Inflammatory macrophage treated with lipopolysaccharide for 1 hour (primary cell): ENCODE measurements around the gene FGFR2.
"Not testable (repeated sequence)": the region's sequence is repeated elsewhere in the genome, so short reads cannot be mapped to it uniquely, and the experiment has no call there.

Source experiments
- DNase-seq, 2 donors: peaks; one replicate each; pipeline ENCODE4 v3.0.0-alpha.2; 2020 to 2022

The FGFR2 gene

GRCh38 chr10:121583857-121584256 lies 14.4 kb downstream of the FGFR2 start:
- no peak for DNase-seq

GRCh38 chr10:121583258-121583657 lies 15.0 kb downstream of the FGFR2 start:
- no peak for DNase-seq

- no peak for DNase-seq
Measured at GRCh38 chr10:121580276-121581116, 17.7 kb downstream of the FGFR2 start.

GRCh38 chr10:121579656-121580055 lies 18.6 kb downstream of the FGFR2 start:
- no peak for DNase-seq

- no peak for DNase-seq
Measured at GRCh38 chr10:121578965-121579364, 19.3 kb downstream of the FGFR2 start.

- no peak for DNase-seq
Measured at GRCh38 chr10:121578298-121578697, 19.9 kb downstream of the FGFR2 start.

GRCh38 chr10:121577568-121577967 lies 20.7 kb downstream of the FGFR2 start:
- DNase-seq = no peak

GRCh38 chr10:121576139-121576538 lies 22.1 kb downstream of the FGFR2 start:
- DNase-seq = no peak

GRCh38 chr10:121574519-121575166 lies 23.6 kb downstream of the FGFR2 start:
- no peak for DNase-seq

- DNase-seq = no peak
Measured at GRCh38 chr10:121573538-121573941, 24.7 kb downstream of the FGFR2 start.

- DNase-seq = no peak
Measured at GRCh38 chr10:121572859-121573537, 25.2 kb downstream of the FGFR2 start.

GRCh38 chr10:121570315-121570714 lies 27.9 kb downstream of the FGFR2 start:
- DNase-seq = no peak

GRCh38 chr10:121568275-121568674 lies 30.0 kb downstream of the FGFR2 start:
- no peak for DNase-seq

GRCh38 chr10:121567569-121567968 lies 30.7 kb downstream of the FGFR2 start:
- DNase-seq = no peak

GRCh38 chr10:121566755-121567154 lies 31.5 kb downstream of the FGFR2 start:
- no peak for DNase-seq

- no peak for DNase-seq
Measured at GRCh38 chr10:121559326-121560026, 38.8 kb downstream of the FGFR2 start.

- DNase-seq = no peak
Measured at GRCh38 chr10:121558238-121558637, 40.0 kb downstream of the FGFR2 start.

- DNase-seq = no peak
Measured at GRCh38 chr10:121556918-121557573, 41.2 kb downstream of the FGFR2 start.

GRCh38 chr10:121556455-121556854 lies 41.8 kb downstream of the FGFR2 start:
- no peak for DNase-seq

GRCh38 chr10:121554916-121555315 lies 43.3 kb downstream of the FGFR2 start:
- not testable (repeated sequence) for DNase-seq

- no peak for DNase-seq
Measured at GRCh38 chr10:121553511-121554264, 44.6 kb downstream of the FGFR2 start.

GRCh38 chr10:121552746-121553145 lies 45.5 kb downstream of the FGFR2 start:
- DNase-seq = no peak
